Thyroid gland (tissue), 4 donors: Measurements from ENCODE around the gene PPIF.

ENCODE experiments used
- CTCF ChIP-seq, 6 experiments: fragments of 200-600 bp in 3 of 6; fragments of 450-650 bp in 3 of 6; sonication (generic) in 3 of 6; IDR thresholded peaks; one replicate each; pipeline ENCODE4 v1.5.1; 2016 to 2019; ENCODE audit warnings: antibody characterized with exemption in 6 of 6, mild to moderate bottlenecking in 2 of 6, inconsistent platforms in 1 of 6, moderate library complexity in 1 of 6
- POLR2A ChIP-seq, 2 donors: fragments of 450-650 bp; IDR thresholded peaks; one replicate each; pipeline ENCODE4 v1.6.1; 2017; ENCODE audit warnings: antibody characterized with exemption in 2 of 2, mild to moderate bottlenecking in 2 of 2, moderate library complexity in 1 of 2

DNA sequence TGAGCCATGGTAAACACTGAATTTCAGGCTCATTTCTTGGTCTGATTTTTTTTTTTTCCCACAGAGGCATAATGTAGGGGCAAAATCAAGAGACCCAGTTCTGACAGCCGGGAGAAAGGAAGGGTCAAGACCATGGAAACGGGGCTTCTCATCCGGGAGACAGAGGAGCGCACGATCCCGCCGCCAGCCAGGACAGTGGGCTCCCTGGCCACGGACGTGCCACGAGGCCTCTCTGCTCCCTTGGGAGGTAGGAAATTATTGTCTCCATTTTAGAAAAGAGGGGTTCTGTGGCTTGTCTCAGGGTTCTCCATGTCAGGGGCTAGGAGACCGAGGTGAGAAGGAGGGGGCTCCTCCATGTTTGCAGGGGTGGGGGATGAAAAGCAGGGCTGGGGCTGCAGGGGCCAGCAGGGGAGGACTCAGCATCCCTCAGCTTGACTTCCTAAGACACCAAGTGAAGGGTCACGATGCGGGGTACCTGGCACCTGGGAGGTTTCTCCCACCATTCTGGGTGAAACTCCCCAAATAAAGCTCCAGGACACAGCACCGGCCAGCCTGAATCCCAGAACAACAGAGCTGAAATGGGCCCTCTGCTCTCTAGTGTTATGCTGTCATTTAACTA is 37.6 kb downstream of the PPIF start:
- TF ChIP-seq CTCF (IDR thresholded peaks at IDR 0.05) (no peak), POLR2A (IDR thresholded peaks at IDR 0.05) (no peak)
